Effector memory CD4-positive, alpha-beta T cell (primary cell): Measurements from ENCODE around the gene ST8SIA6.

Experiments
- DNase-seq, 3 donors: peaks; one replicate each; pipeline ENCODE4 v3.0.0-alpha.2; 2020
- H3K27ac ChIP-seq: 2 replicates; pipeline ENCODE4 v1.7.0; 2013; ENCODE audit warnings: mild to moderate bottlenecking, low read length, moderate library complexity; ENCODE audit not compliant: insufficient read depth, poor library complexity, severe bottlenecking
- H3K27me3 ChIP-seq: replicated peaks from 2 replicates; pipeline ENCODE4 v1.7.0; 2013; ENCODE audit warnings: mild to moderate bottlenecking, low read length; ENCODE audit not compliant: insufficient read depth, control insufficient read depth, poor library complexity, severe bottlenecking
- H3K36me3 ChIP-seq: 2 replicates; pipeline ENCODE4 v1.7.0; 2013; ENCODE audit warnings: mild to moderate bottlenecking, low read length, moderate library complexity; ENCODE audit not compliant: control insufficient read depth, insufficient read depth
- H3K4me1 ChIP-seq: 2 replicates; pipeline ENCODE4 v1.7.0; 2013; ENCODE audit warnings: low read length, mild to moderate bottlenecking; ENCODE audit not compliant: control insufficient read depth, insufficient read depth, poor library complexity, severe bottlenecking
- H3K4me3 ChIP-seq: 2 replicates; pipeline ENCODE4 v1.7.0; 2013; ENCODE audit warnings: low read length, low read depth, mild to moderate bottlenecking; ENCODE audit not compliant: insufficient read depth, poor library complexity, severe bottlenecking
- H3K9me3 ChIP-seq: 2 replicates; pipeline ENCODE4 v1.7.0; 2013; ENCODE audit warnings: mild to moderate bottlenecking, low read length, moderate library complexity; ENCODE audit not compliant: control insufficient read depth

Gene ST8SIA6

DNA sequence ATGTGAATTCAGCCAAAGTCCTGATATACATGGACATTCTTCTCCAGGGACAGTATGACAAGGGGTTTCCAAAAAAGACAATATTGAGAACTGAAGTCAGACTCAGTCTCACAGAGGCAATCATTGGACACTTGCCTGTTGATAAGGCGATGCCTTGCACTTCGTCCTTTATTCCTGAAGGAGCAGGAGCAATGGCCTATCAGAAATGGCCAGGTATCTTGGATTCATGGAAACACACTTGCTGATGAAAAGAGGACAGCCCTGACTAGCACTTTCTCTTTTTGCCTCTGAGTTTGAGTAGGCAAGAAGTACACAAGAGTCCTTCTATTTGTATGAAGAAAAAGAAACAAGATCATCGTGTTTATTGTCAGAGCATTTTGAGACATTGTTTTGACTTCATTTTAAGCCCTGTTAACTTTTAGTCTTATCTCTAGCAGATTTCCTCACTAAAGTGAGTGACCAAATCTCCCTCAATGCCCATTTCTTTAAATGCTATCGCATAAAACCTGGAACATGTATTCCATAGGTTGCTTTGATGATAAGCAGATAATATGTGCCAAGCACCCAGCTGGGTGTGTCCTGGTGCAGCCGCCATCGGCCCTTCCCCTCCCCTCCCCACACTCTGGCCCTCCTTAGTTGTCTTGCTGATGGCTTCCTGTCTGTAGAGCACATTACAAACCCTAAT, 26.6 kb downstream of the ST8SIA6 start:
- H3K27me3 ChIP-seq: no peaks in the 10 kb centered on the region
- no peaks in the 10 kb centered on the region for H3K36me3 ChIP-seq
- H3K4me1 ChIP-seq: peaks cover 63% of the 10 kb centered on the region
- H3K9me3 ChIP-seq: no peaks in the 10 kb centered on the region
- peak overlapping the region; percentile 69 for H3K27ac ChIP-seq
- no peak for DNase-seq
- no peak overlapping the region for H3K4me3 ChIP-seq

DNA sequence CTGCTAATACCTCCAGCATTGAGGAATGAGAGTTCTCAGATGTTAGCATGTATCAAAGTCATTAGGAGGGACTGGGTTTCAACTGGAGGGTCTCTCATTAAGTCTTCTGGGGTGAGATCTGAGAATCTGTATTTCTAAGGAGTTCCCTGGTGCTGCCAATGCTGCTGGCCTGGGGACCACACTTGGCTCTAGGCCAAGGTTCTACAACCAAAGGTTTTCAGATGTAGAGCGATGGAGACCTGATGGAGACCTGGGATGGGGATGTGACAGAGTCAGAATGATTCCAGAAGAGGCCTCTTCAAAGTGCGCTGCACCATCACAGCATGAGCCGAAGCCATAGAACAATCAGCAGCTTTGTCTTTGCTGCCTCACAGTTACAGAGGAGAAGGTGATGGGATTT, 27.2 kb downstream of the ST8SIA6 start:
- DNase-seq: no peak
- H3K4me1 ChIP-seq: peaks cover 63% of the 10 kb centered on the region
- no peaks in the 10 kb centered on the region for H3K36me3 ChIP-seq
- no peaks in the 10 kb centered on the region for H3K27me3 ChIP-seq
- no peaks in the 10 kb centered on the region for H3K9me3 ChIP-seq
- no peak overlapping the region for H3K4me3 ChIP-seq
- no peak overlapping the region for H3K27ac ChIP-seq

DNA sequence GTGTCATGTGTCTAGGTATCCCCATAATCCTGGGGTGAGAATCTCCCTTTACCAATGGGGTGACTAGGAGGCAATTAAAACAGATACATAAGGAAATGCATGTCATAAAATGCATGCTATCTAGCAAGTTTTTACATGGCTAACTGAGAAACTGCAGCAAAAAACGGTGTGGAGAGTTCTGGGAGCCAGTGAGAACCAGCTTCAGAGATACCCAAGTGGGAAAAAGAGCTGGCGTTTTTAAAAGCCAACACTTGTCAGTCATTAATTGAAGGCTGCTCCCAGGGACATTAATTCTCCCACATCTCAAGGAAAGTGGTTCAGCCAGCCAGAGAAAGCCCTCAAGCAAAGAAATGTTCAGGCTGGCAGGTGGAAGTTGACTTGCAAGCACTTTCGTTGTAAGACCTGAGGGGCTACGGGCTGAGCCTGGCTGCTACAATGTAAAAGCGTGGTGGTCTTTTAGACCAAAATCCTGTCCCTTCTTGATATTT, 28.1 kb downstream of the ST8SIA6 start:
- Histone ChIP-seq H3K4me3 (peak overlapping the region; percentile 4), H3K36me3 (no peaks in the 10 kb centered on the region), H3K27ac (peak overlapping the region; percentile 53), H3K9me3 (no peaks in the 10 kb centered on the region), H3K27me3 (no peaks in the 10 kb centered on the region), H3K4me1 (peaks cover 63% of the 10 kb centered on the region)
- no peak for DNase-seq

DNA sequence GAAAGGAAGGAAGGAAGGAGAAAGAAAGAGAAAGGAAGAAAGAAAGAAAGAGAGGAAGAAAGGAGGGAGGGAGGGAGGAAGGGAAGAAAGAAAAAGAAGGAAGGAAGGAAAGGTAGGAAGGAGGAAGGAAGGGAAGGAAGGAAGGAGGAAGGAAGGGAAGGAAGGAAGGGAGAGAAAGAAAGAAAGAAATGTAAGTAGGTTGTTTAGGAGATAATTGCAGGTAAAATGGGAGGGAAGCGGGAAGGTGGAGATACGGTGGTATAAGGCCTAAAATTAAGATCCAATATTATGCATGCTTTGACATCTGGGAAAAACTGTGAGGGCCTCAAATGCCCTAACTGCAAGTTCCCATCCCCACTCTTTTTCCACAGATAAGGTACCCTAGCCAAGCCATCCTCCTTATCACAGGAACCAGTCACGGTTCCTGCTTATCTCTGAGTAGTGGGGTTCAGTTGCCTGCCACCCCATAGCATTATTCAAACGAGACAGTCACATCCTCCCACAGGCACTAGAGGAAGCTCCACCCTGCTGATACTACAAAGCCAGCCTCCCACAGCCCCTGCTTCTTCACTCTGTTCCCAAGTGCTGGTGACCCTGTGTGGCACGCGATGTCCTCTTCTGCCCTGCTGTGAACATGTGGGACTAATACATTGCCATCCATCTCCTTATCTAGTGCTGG, 28.7 kb downstream of the ST8SIA6 start:
- DNase-seq: peak in 2 of 3 donors; percentile 10 to 27
- Histone ChIP-seq H3K9me3 (no peaks in the 10 kb centered on the region), H3K27me3 (no peaks in the 10 kb centered on the region), H3K4me1 (peaks cover 60% of the 10 kb centered on the region), H3K4me3 (no peak overlapping the region), H3K27ac (peak overlapping the region; percentile 53), H3K36me3 (no peaks in the 10 kb centered on the region)

DNA sequence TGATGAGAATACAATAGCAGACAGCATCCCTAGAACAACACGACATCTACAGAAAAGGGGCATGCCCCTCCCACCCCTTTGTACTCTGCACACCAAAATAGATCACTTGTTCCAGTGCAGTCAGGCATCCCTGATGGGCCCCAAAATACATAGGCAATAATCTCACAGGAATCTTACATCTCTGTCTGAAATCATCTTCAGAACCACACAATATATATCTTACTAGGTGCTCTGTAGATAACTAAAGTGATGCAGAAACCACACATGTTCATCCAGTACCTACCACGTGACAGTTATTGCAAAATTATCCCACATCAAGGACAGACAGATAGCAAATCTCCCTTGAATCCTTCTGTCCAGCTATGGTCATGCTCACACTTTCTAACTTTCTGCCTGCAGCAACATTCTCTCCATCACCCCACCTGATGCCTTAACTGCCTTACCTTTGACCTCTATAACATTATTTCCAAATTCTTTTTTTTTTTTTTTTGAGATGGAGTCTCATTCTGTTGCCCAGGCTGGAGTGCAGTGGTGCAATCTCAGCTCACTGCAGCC, 30.7 kb downstream of the ST8SIA6 start:
- no peak overlapping the region for H3K4me3 ChIP-seq
- DNase-seq: no peak
- H3K27ac ChIP-seq: no peak overlapping the region
- H3K9me3 ChIP-seq: no peaks in the 10 kb centered on the region
- H3K36me3 ChIP-seq: no peaks in the 10 kb centered on the region
- no peaks in the 10 kb centered on the region for H3K27me3 ChIP-seq
- H3K4me1 ChIP-seq: peaks cover 43% of the 10 kb centered on the region

DNA sequence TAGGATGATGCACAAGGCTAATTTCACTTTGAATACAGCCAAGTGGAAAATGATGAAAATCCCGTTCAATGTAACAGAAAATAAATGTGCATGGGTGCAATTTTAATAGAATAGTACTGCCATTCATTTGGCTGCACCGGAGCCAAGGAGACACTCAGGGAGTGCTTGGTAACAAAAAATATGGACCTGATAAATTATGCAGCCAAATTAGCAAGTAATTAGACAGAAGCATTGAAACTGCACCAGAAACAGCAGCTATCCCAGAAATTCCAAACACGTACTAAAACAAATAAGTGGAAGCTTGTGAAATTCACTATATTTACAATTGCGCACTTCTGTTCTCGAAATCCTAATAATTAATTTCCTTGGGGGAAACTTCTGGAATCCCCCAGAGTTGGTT, 31.5 kb downstream of the ST8SIA6 start:
- no peak for DNase-seq
- peaks cover 36% of the 10 kb centered on the region for H3K4me1 ChIP-seq
- no peak overlapping the region for H3K27ac ChIP-seq
- no peaks in the 10 kb centered on the region for H3K27me3 ChIP-seq
- no peaks in the 10 kb centered on the region for H3K9me3 ChIP-seq
- no peaks in the 10 kb centered on the region for H3K36me3 ChIP-seq
- H3K4me3 ChIP-seq: no peak overlapping the region

DNA sequence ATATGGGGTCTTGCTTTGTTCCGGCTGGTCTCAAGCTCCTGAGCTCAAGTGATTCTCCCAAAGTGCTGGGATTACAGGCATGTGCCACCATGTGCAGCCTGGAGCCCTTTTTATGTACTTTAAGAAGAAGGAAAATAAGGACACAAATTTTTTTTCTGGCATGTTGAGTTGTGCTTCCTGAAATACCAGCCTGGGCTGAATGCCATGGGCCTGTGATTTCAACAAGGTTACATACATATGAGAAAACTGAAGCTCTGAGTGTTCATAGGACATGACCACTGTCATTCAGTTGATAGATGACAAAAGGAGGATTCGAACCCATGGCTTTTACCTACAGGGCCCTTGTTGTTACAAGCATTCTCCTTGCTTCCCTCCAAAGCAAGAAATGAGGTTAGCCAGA, 36.1 kb downstream of the ST8SIA6 start:
- H3K27ac ChIP-seq: no peak overlapping the region
- no peak overlapping the region for H3K4me3 ChIP-seq
- peaks cover 2% of the 10 kb centered on the region for H3K4me1 ChIP-seq
- no peaks in the 10 kb centered on the region for H3K36me3 ChIP-seq
- no peaks in the 10 kb centered on the region for H3K27me3 ChIP-seq
- no peaks in the 10 kb centered on the region for H3K9me3 ChIP-seq
- no peak for DNase-seq

DNA sequence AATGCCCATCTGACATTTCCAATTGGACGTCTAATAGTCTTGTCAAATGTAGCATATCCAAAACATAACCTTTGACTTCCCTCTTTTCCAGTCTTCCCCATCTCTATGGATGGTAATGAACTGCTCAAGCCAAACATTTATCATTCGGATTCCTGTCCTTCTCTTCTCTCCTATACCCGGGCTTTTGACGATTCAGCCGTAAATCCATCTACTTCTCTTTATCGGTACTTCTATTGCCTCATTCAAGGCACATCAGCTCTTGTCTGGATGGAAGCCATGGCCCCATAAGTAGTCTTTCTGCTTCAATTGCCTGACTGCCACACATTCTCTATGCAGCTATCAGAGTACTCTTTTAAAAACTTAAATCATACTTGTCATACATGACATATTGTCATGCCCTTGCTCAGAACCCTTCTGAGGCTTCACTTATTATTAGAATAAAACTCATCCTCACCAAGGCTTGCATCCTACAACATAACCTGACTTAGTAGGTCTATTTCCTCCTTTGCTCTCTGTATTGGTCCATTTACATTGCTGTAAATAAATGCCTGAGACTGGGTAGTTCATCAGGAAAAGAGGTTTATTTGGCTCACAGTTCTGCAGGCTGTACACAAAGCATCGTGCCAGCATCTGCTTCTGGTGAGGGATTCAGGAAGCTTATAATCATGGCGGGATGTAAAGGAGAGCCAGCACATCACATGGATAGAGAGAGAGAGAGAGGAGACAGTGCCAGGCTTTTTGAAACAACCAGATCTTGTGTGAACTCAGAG, 37.8 kb downstream of the ST8SIA6 start:
- H3K9me3 ChIP-seq: no peaks in the 10 kb centered on the region
- no peaks in the 10 kb centered on the region for H3K4me1 ChIP-seq
- H3K27ac ChIP-seq: no peak overlapping the region
- H3K27me3 ChIP-seq: no peaks in the 10 kb centered on the region
- H3K4me3 ChIP-seq: no peak overlapping the region
- no peak for DNase-seq
- H3K36me3 ChIP-seq: no peaks in the 10 kb centered on the region

DNA sequence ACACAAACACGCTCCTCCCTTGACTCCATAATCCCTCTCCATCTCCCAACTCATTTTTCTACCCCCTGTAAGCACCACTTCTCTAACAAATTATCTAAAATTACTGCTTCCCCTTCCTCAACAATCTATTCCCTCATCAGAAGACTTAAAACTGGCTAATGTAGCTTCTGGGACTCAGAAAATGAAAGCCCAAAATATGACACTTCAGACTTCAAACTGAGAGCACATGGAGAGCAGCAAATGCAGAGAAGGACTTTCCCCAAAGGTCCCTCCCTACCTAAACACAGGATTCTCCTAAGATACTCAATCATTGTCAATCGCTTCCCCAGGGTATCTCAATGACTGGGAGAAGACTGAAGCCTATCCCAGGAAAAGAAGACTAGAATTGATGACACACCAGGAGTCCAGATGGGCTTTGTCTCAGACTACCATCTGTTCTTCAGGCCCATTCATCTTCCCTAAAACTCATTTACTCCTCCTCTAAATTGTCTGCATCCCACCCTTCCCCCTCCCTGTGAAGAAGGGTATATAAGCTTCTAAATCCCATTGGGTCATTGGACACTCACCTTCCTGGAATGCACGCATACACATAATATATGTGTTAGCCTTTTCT, 39.2 kb downstream of the ST8SIA6 start:
- H3K36me3 ChIP-seq: no peaks in the 10 kb centered on the region
- no peak overlapping the region for H3K4me3 ChIP-seq
- H3K27ac ChIP-seq: no peak overlapping the region
- H3K4me1 ChIP-seq: no peaks in the 10 kb centered on the region
- H3K9me3 ChIP-seq: no peaks in the 10 kb centered on the region
- no peaks in the 10 kb centered on the region for H3K27me3 ChIP-seq
- no peak for DNase-seq
